D721Med (cell line): Measurements from ENCODE around the gene BARHL1.
A peak's percentile ranks its signal among the peaks of the same experiment; 100 is the strongest.

Experiments used
- DNase-seq: peaks from one replicate; pipeline ENCODE4 v3.0.0; 2011; ENCODE audit warnings: low spot score; ENCODE audit not compliant: insufficient read length
- FAIRE-seq: peaks from 2 replicates; lab custom pipeline; 2011; peaks lifted over from hg19 to GRCh38; lab: Jason Lieb, UNC
- TF ChIP-seq, protein P1 (sequence below): IDR thresholded peaks from 2 replicates; pipeline ENCODE4 v1.5.1; 2012; ENCODE audit warnings: mild to moderate bottlenecking, control low read depth; ENCODE audit not compliant: insufficient read depth; ENCODE audit errors: missing control alignments

The BARHL1 gene

DNA sequence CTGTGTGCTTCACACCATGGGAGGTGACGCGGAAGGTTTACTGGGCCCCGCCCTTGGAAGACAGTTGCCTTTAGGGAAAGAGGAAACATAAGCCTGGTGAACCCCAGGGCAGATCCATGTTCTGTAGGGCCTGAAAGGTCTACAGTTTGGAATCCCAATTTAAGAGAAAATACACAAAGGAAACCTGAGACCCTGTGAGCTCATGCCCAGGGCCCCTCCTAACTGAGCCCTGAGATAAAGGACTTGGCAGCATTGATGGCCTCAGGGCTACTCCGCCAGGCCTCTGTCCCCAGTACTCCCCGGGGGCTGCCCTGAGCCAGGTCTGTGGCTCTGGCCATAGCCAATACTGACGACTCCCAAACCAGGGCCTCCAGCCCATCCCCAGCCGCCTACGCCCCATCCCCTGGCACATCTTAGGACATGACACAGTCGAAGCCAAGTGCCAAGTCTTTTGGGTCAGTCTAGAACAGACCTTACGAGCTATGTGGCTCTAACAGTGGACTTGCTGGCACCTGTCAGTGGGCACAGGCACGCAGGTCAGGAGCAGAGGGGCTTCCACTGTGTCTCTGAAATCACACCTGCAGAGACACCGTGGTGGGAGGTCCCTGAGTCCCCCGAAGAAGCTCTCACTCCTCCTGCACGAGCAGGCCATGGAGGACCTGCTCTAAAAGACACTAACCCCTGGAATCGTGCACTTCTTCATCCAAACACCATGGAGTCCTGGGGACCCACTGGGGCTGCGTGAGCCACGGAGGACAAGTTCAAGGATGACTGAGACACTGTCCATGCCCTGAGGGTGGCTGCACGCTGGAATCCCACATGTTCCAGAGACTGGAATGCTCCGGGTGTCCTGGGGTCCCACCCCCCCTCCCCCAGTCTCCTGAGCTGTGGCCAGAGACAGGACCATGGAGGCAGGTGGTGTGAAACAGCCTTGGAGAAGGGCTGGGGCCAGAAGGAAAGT, 40.3 kb upstream of the BARHL1 start:
- no peak for DNase-seq

DNA sequence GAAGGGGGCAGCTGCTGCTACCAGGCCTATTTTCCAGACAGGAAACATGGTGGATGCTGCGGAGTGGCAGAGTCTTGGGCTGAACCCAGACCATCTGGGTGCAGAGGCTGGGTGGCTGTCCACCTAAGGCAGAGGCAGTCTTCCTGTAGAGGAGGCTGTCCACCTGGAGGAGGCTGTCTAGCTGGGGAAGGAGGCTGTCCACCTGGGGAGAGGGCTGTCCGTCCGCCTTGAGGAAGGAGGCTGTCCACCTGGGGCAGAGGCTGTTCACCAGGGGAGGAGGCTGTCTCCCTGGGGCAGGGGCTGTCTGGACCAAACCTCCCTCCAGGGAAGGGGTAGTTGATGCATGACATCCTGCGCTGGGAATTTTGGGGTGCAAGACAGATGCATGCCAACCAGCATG, 39.2 kb upstream of the BARHL1 start:
- TF ChIP-seq, protein P1, sequence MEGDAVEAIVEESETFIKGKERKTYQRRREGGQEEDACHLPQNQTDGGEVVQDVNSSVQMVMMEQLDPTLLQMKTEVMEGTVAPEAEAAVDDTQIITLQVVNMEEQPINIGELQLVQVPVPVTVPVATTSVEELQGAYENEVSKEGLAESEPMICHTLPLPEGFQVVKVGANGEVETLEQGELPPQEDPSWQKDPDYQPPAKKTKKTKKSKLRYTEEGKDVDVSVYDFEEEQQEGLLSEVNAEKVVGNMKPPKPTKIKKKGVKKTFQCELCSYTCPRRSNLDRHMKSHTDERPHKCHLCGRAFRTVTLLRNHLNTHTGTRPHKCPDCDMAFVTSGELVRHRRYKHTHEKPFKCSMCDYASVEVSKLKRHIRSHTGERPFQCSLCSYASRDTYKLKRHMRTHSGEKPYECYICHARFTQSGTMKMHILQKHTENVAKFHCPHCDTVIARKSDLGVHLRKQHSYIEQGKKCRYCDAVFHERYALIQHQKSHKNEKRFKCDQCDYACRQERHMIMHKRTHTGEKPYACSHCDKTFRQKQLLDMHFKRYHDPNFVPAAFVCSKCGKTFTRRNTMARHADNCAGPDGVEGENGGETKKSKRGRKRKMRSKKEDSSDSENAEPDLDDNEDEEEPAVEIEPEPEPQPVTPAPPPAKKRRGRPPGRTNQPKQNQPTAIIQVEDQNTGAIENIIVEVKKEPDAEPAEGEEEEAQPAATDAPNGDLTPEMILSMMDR, result no peak
- FAIRE-seq, result no peak
- DNase-seq, result no peak

More for the DNA sequence above, 40.3 kb upstream of the BARHL1 start:
- no peak for FAIRE-seq
- TF ChIP-seq, protein P1, result no peak

DNA sequence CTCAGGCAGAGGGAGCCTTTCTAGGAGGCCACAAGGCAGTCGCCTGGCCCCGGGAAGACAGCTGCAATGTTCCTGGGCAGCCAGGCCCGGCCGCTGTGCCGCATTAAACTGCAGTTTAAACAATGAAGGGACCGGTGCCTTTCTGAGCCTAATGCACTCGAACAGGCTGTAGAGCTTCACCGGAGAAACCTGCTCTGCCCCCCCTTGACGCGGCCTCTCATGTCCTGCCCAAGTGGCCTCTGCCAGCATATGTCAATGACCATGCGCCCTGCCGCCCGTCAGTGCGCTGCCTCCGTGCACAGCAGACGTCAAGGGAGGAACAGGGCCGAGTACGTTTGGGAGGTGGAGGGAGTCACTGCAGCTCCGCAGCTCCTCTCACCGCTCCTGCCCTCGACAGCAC, 38.4 kb upstream of the BARHL1 start:
- TF ChIP-seq, protein P1, result no peak
- DNase-seq (no peak), FAIRE-seq (no peak)

DNA sequence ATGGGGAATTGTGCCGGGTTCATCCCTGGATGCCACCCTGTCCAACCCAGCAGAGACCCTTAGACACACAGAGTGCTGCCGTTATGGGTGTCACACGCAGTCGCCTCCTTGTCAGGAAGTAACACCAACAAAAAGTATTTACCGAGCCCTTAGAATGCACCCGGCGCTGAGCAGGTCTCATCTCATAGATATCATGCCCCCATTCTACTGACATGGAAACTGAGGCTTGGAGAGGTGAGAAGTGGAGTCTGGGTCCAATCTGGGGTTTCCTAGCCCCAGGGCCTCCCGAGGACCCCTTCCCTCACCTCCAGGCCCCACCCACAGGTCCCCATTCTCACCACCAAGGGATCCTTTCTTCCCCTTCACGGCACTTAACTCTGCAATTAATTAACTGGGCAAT, 36.8 kb upstream of the BARHL1 start:
- DNase-seq (no peak), FAIRE-seq (no peak)
- TF ChIP-seq, protein P1, result no peak

DNA sequence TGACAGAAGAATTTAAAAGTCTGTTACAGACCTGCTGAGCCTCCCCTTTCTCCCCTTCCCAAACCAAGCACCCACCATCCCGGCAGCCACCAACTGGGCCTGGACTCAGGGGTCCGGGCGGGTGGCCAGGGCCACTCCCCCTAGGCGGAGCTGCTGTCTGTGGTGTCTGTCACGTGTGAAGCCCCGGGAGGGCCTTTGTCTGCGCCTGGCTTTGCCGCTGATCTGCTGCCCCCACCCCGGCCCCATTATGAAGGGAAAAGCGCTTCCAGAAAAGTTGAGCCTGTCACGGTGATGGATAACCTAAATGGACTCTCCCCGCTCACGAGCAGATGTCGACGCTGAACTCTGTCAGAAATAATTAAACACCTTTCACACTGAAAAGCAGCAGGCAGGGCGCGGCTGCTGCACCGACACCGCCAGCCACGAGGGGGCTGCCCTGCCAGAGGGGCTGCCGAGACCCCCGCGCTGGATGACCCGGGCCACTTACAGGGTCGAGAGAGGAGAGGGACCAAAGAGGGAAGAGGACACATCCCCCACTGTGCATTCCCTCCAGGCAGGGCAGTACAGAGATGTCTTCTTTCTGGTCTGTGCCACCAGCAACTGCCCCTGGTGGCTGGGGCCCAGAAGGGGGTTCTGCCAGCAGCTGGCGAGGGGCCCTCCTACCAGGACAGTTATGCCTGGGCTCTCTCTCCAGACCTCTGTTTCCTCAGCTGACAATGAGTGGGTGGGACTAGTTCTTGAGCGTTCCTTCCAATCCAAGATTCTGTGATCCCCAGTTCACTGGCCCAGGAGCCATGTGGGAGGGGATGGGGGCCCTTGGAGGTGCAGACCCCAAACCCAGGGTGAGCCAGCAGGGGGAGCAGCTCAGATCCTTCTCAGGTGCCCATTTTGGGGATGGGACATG, 36.0 kb upstream of the BARHL1 start:
- TF ChIP-seq, protein P1, result peak; percentile 36
- no peak for FAIRE-seq
- DNase-seq, result peak; percentile 83

DNA sequence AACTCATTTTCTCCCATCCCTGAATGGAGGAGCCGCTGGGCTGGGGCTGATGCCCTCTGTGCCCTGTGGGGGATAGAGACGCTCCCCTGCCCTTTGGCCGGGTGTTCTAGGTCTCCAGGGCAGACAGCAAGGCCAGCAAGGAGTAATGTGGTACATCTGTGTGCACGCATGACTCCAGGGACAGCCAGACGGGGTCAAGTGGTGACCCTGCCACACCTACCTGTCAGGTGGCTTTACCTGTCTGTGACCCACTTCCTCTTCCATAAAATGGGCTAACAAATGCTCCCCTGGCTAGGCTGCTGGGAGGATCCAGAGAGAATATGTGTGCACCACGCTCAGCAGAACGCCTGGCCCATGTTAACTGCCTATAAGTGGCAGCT, 35.4 kb upstream of the BARHL1 start:
- TF ChIP-seq, protein P1, result no peak
- DNase-seq, result no peak
- FAIRE-seq, result no peak
